Astrocyte (in vitro differentiated cells and primary cell): Measurements from ENCODE around the gene NR5A1. TPM values are rescaled to one million over a fixed set of nuclear protein-coding genes. Genes with fewer than 3 reads are reported as not detected.

Source experiments
- DNase-seq: peaks from one replicate; pipeline ENCODE4 v3.0.0-alpha.2; 2010; ENCODE audit warnings: low read depth
- FAIRE-seq: peaks from 2 replicates; lab custom pipeline; 2011; peaks lifted over from hg19 to GRCh38; lab: Jason Lieb, UNC
- H2AFZ ChIP-seq: 2 replicates; pipeline ENCODE4 v1.6.0; 2012; ENCODE audit warnings: low read depth, low read length, inconsistent platforms
- H3K27ac ChIP-seq: 2 replicates; pipeline ENCODE4 v1.5.1; 2011; ENCODE audit warnings: low read depth, low read length, inconsistent platforms
- H3K27me3 ChIP-seq: 2 replicates; pipeline ENCODE4 v1.6.0; 2011; ENCODE audit warnings: low read length, inconsistent platforms; ENCODE audit not compliant: insufficient read depth
- H3K36me3 ChIP-seq: 2 replicates; pipeline ENCODE4 v1.5.1; 2011; ENCODE audit warnings: low read length, inconsistent platforms; ENCODE audit not compliant: insufficient read depth
- H3K4me1 ChIP-seq: 2 replicates; pipeline ENCODE4 v1.5.1; 2011; ENCODE audit warnings: low read length, inconsistent platforms; ENCODE audit not compliant: insufficient read depth
- H3K4me2 ChIP-seq: 2 replicates; pipeline ENCODE4 v1.6.0; 2012; ENCODE audit warnings: low read length, inconsistent platforms
- H3K4me3 ChIP-seq: 2 replicates; pipeline ENCODE4 v1.5.1; 2011; ENCODE audit warnings: low read depth, mild to moderate bottlenecking, low read length, inconsistent platforms; ENCODE audit not compliant: insufficient read depth
- H3K79me2 ChIP-seq: 2 replicates; pipeline ENCODE4 v1.6.0; 2012; ENCODE audit warnings: mild to moderate bottlenecking, low read length, inconsistent platforms; ENCODE audit not compliant: insufficient read depth
- H3K9ac ChIP-seq: 2 replicates; pipeline ENCODE4 v1.6.0; 2012; ENCODE audit warnings: mild to moderate bottlenecking, low read length, inconsistent platforms
- H3K9me3 ChIP-seq: 2 replicates; pipeline ENCODE4 v1.5.1; 2012; ENCODE audit warnings: low read depth, mild to moderate bottlenecking, low read length, inconsistent platforms; ENCODE audit not compliant: insufficient read depth
- H4K20me1 ChIP-seq: 2 replicates; pipeline ENCODE4 v1.6.0; 2012; ENCODE audit warnings: low read length, inconsistent platforms; ENCODE audit not compliant: insufficient read depth
- H3K27ac Mint-ChIP-seq: one replicate; pipeline ENCODE4 v1.8.0; 2021; ENCODE audit warnings: mild to moderate bottlenecking, mixed read lengths; ENCODE audit not compliant: unreplicated experiment
- H3K27me3 Mint-ChIP-seq: one replicate; pipeline ENCODE4 v1.8.0; 2021; ENCODE audit warnings: low read depth, mixed read lengths; ENCODE audit not compliant: unreplicated experiment
- H3K36me3 Mint-ChIP-seq: one replicate; pipeline ENCODE4 v1.8.0; 2021; ENCODE audit warnings: low read depth, mixed read lengths; ENCODE audit not compliant: unreplicated experiment
- H3K4me1 Mint-ChIP-seq: one replicate; pipeline ENCODE4 v1.8.0; 2021; ENCODE audit warnings: low read depth, mixed read lengths; ENCODE audit not compliant: unreplicated experiment
- H3K4me3 Mint-ChIP-seq: one replicate; pipeline ENCODE4 v1.8.0; 2021; ENCODE audit warnings: mild to moderate bottlenecking, moderate library complexity, mixed read lengths; ENCODE audit not compliant: unreplicated experiment
- H3K9me3 Mint-ChIP-seq: one replicate; pipeline ENCODE4 v1.8.0; 2021; ENCODE audit warnings: mild to moderate bottlenecking, mixed read lengths; ENCODE audit not compliant: unreplicated experiment
- CTCF ChIP-seq: IDR thresholded peaks from 2 replicates; pipeline ENCODE4 v1.5.1; 2011; ENCODE audit warnings: low read depth, mild to moderate bottlenecking, inconsistent platforms, low read length, moderate library complexity; ENCODE audit not compliant: insufficient read depth
- EZH2 ChIP-seq: IDR thresholded peaks from 2 replicates; pipeline ENCODE4 v1.6.1; 2012; ENCODE audit warnings: mild to moderate bottlenecking, low read length, inconsistent platforms; ENCODE audit not compliant: insufficient read depth
- total RNA-seq: library from RNA; stranded (reverse); gene quantifications from 2 replicates; pipeline ENCODE4 v1.2.1, GENCODE V29; 2021

Gene NR5A1
- total RNA-seq, 1 donor from 2014 or later, result not detected

- Histone ChIP-seq H3K4me1 (no peaks in the 10 kb centered on the region), H3K27me3 (peaks cover 52% of the 10 kb centered on the region), H4K20me1 (no peaks in the 10 kb centered on the region), H3K9ac (no peak overlapping the region), H3K27ac (no peak overlapping the region), H3K9me3 (no peaks in the 10 kb centered on the region), H3K4me2 (peak overlapping the region; percentile 39), H3K4me3 (no peak overlapping the region), H2AFZ (no peak overlapping the region), H3K36me3 (no peaks in the 10 kb centered on the region), H3K79me2 (no peaks in the 10 kb centered on the region)
- Mint-ChIP-seq H3K27me3 (peaks cover 45% of the 10 kb centered on the region), H3K4me3 (no peak overlapping the region), H3K9me3 (peaks cover 3% of the 10 kb centered on the region), H3K36me3 (peaks cover 2% of the 10 kb centered on the region), H3K27ac (no peak overlapping the region), H3K4me1 (peaks cover 3% of the 10 kb centered on the region)
- no peak for FAIRE-seq
- TF ChIP-seq CTCF (no peak), EZH2 (no peak)
- no peak for DNase-seq
Observed at GRCh38 chr9:124504530-124505005, 2.6 kb downstream of the NR5A1 start.

GRCh38 chr9:124503713-124504529 is 3.3 kb downstream of the NR5A1 start:
- H3K27ac ChIP-seq, result no peak overlapping the region
- no peak overlapping the region for H3K9ac ChIP-seq
- H3K9me3 ChIP-seq, result no peaks in the 10 kb centered on the region
- no peak overlapping the region for H3K4me2 ChIP-seq
- peaks cover 50% of the 10 kb centered on the region for H3K27me3 Mint-ChIP-seq
- H4K20me1 ChIP-seq, result no peaks in the 10 kb centered on the region
- H3K9me3 Mint-ChIP-seq, result peaks cover 3% of the 10 kb centered on the region
- H2AFZ ChIP-seq, result peak overlapping the region; percentile 56
- DNase-seq (no peak), FAIRE-seq (no peak)
- TF ChIP-seq CTCF (no peak), EZH2 (peak; percentile 99)
- no peaks in the 10 kb centered on the region for H3K79me2 ChIP-seq
- H3K4me1 ChIP-seq, result no peaks in the 10 kb centered on the region
- peaks cover 56% of the 10 kb centered on the region for H3K27me3 ChIP-seq
- H3K4me1 Mint-ChIP-seq, result peaks cover 3% of the 10 kb centered on the region
- H3K27ac Mint-ChIP-seq, result peak overlapping the region; percentile 89
- H3K36me3 Mint-ChIP-seq, result peaks cover 2% of the 10 kb centered on the region
- H3K4me3 ChIP-seq, result no peak overlapping the region
- H3K36me3 ChIP-seq, result no peaks in the 10 kb centered on the region
- peak overlapping the region; percentile 72 for H3K4me3 Mint-ChIP-seq
